Transverse colon (tissue), 4 donors: ENCODE measurements around the gene MPND.

Experiments used
- POLR2A ChIP-seq: fragments of 450-650 bp; IDR thresholded peaks from one replicate; pipeline ENCODE4 v1.6.1; 2016; ENCODE audit warnings: antibody characterized with exemption, mild to moderate bottlenecking, moderate library complexity
- POLR2AphosphoS5 ChIP-seq, 3 donors: sonication (generic); formaldehyde crosslinking; IDR thresholded peaks; one replicate each; pipeline ENCODE4 v1.6.1; 2016; ENCODE audit warnings: antibody characterized with exemption in 3 of 3
- TF ChIP-seq, protein P1 (sequence below), 5 experiments: fragments of 200-600 bp in 3 of 5; fragments of 450-650 bp in 2 of 5; sonication (generic) in 3 of 5; IDR thresholded peaks; 1 replicate in 2 of 5; 2 replicates in 3 of 5; pipeline ENCODE4 v1.5.1; 2016 to 2017; ENCODE audit warnings: antibody characterized with exemption in 5 of 5, inconsistent platforms in 3 of 5, mild to moderate bottlenecking in 2 of 5, moderate library complexity in 1 of 5

DNA sequence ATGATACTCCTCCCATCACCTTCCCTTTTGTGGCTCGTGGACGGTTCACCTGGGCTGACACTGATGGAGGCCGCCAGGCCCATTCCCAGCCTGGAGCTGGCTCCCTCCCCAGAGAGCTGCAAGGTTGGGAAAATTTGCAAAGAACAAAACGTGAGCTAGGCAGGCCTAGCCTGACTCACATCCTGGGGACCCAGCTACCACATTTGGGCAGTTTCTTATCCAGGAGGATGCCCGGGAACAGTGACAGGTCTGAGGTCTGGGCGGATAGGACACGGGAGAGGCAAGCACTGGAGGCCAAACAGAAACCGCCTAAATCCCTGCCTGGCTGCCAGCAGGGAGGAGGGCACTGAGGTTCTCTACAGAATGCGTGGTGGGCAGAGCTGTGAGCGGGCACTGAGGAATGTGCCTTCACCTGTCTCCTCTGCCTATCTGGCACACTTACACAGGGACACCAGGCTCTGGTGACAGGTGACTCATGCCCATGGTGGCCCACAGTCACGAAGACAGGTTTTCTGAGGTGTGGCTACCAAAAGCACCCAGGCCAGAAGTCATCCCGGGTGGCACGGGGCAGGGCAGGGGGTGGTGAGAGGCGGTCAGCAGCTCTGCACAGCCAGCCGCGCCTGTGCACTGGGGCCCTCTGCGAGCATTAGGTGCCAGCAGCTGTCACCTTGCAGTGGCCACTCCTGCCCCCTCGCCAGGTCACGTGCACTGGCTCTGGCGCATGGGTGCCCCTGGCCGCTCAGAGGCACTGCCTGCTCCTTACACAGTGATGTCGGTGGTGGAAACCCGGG lies 33.8 kb downstream of the MPND start:
- TF ChIP-seq, protein P1, sequence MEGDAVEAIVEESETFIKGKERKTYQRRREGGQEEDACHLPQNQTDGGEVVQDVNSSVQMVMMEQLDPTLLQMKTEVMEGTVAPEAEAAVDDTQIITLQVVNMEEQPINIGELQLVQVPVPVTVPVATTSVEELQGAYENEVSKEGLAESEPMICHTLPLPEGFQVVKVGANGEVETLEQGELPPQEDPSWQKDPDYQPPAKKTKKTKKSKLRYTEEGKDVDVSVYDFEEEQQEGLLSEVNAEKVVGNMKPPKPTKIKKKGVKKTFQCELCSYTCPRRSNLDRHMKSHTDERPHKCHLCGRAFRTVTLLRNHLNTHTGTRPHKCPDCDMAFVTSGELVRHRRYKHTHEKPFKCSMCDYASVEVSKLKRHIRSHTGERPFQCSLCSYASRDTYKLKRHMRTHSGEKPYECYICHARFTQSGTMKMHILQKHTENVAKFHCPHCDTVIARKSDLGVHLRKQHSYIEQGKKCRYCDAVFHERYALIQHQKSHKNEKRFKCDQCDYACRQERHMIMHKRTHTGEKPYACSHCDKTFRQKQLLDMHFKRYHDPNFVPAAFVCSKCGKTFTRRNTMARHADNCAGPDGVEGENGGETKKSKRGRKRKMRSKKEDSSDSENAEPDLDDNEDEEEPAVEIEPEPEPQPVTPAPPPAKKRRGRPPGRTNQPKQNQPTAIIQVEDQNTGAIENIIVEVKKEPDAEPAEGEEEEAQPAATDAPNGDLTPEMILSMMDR (IDR thresholded peaks at IDR 0.05), result no peak
- no peak for TF ChIP-seq POLR2AphosphoS5 (IDR thresholded peaks at IDR 0.05)
- no peak for TF ChIP-seq POLR2A
